ENCODE measurements around the gene PJVK. TPM values are rescaled to one million over a fixed set of nuclear protein-coding genes. Genes with fewer than 3 reads are reported as not detected.
A peak's percentile ranks its signal among the peaks of the same experiment; 100 is the strongest.

Gene PJVK, protein sequence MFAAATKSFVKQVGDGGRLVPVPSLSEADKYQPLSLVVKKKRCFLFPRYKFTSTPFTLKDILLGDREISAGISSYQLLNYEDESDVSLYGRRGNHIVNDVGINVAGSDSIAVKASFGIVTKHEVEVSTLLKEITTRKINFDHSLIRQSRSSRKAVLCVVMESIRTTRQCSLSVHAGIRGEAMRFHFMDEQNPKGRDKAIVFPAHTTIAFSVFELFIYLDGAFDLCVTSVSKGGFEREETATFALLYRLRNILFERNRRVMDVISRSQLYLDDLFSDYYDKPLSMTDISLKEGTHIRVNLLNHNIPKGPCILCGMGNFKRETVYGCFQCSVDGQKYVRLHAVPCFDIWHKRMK
- total RNA-seq (2013; cell fraction: nucleolus; rRNA removed), result 8.4 and 8.6 TPM in 2 replicates
- total RNA-seq (2014; rRNA removed) (3.4 and 4.4 TPM in 2 replicates), total RNA-seq (2014; rRNA removed; fragmentation: Illumina TruSeq; extraction: Trizol) (4.3 TPM in 2 replicates), total RNA-seq (2021) (2.9 and 3.1 TPM in 2 replicates), polyA plus RNA-seq (2011; rRNA removed) (6.2 and 9.5 TPM in 2 replicates), polyA plus RNA-seq (2014; fragmentation: Illumina TruSeq; extraction: Trizol) (6.4 and 7.4 TPM in 2 replicates), polyA plus RNA-seq (2014; fragmentation: Nextera tagmentation; extraction: Ambion mirVana) (1 to 10 TPM; 2.1 to 3.0 TPM), polyA plus RNA-seq (2014; rRNA removed) (4.0 and 6.8 TPM in 2 replicates), polyA plus RNA-seq (2016; fragmentation: Nextera tagmentation; extraction: Ambion mirVana) (1 to 10 TPM; 1.8 to 2.6 TPM), polyA minus RNA-seq (2011; rRNA and poly(A)+ RNA removed) (1.6 and 1.7 TPM in 2 replicates), Bru-seq, nascent RNA (percentile 59 among the genes with signal in this experiment), BruChase-seq, experiment 1, labeled RNA remaining after a 6-hour chase (percentile 60 among the genes with signal in this experiment), BruChase-seq, experiment 2, labeled RNA remaining after a 2-hour chase (percentile 59 among the genes with signal in this experiment)
- polyA plus RNA-seq (2011; ENCODE audit: low read depth), result 3.6 TPM
- polyA plus RNA-seq (2011; cell fraction: cytosol; rRNA removed), result 2.1 and 2.4 TPM in 2 replicates
- polyA plus RNA-seq (2011; cell fraction: nucleus; rRNA removed), result 8.5 and 9.4 TPM in 2 replicates
- polyA plus RNA-seq (2012), result 4.7 and 6.7 TPM in 2 replicates
- polyA minus RNA-seq (2011; cell fraction: cytosol; rRNA and poly(A)+ RNA removed), result 1.1 and 1.4 TPM in 2 replicates
- 3.1 and 5.6 TPM in 2 replicates for polyA minus RNA-seq (2011; cell fraction: nucleus; rRNA and poly(A)+ RNA removed)
- long read RNA-seq, experiment 1, result 0 reads
- long read RNA-seq, experiment 2, partial matches to known transcripts, result 0 of 1 reads
- long read RNA-seq, experiment 2, other reads (novel, unspliced or antisense), result 1 of 1 reads

DNA sequence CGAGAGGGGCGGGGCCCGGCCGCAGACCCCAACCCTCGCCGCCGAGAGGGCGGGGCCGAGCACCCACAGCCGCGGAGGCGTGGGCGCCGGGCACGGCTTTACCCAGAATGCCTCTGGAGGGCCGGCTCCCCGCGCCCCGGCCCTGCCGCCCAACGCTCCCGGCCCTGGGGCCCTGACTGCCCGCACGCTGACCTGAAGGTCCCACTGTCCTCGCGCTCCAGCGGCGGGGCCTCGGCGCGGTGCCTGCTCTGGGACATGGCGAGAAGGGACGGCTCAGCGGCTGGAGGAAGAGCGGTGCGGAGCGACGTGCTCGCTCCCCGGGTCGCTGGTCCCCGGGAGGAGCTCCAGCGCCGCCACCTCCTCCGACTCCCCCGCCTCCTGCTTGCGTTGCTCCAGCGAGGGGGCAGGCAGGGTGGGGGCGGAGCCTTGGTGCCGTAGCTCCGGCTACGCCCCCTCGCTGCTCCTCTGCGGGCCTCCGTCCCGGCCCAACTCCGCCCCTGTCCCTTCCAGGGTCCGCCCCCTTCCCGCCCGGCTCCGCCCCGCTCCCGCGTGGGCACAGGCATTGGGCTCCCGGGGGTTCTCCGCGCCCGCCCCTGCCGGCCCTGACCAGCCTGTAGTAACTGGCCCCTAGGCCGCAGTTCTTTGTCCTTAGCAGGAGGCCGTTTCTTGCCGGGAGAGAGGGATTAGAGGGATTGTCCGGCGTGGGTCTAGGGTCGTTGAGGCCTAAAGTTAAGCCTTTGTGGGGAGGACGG, at the start of gene PJVK, which contains the start of gene PRKRA:
PJVK (plus strand) TSS at position 605 of the 752 bp plus-strand sequence. CDS start 2,032 bp downstream, outside the sequence.
PRKRA (minus strand) TSS at position 402 of the 752 bp plus-strand sequence; CDS start at position 257, 145 bp downstream.
- RAD21 ChIA-PET (ENCODE audit: unreplicated experiment), result interaction anchor here (0.8 to 3.5 kb wide), 7 partner anchors 18 to 76 kb away, joined by 3 to 26 read pairs (median 6); no protein-coding TSS in a partner anchor
- SMC1A ChIA-PET (ENCODE audit: uncharacterized antibody, unreplicated experiment), result interaction anchor here (0.9 to 4.7 kb wide), 7 partner anchors 13 to 77 kb away, joined by 3 to 24 read pairs (median 7); no protein-coding TSS in a partner anchor
- FAIRE-seq, result peak; percentile 57
- Histone ChIP-seq H3K4me2 (ENCODE audit: control insufficient read depth, insufficient read depth) (peak within 1 kb of the TSS; percentile 97), H3K9ac (ENCODE audit: control insufficient read depth, insufficient read depth, low read length) (peak within 1 kb of the TSS; percentile 99), H3K9me3 (replicated peaks; ENCODE audit: control insufficient read depth, insufficient read depth, low read length) (no peaks in the 10 kb centered on the region), H3K79me2 (ENCODE audit: control insufficient read depth, insufficient read depth, low read length) (peaks cover 28% of the 10 kb centered on the region), H3K27me3 (replicated peaks in 1 of 2; ENCODE audit: control insufficient read depth in 2 of 2, insufficient read depth in 2 of 2, low read length in 1 of 2) (no peaks in the 10 kb centered on the region), H3K27ac (ENCODE audit: control insufficient read depth, insufficient read depth) (peak within 1 kb of the TSS; percentile 94), H3K4me1 (ENCODE audit: control insufficient read depth, insufficient read depth, low read length) (peaks cover 9% of the 10 kb centered on the region), H2AFZ (ENCODE audit: control insufficient read depth, low read depth, low read length) (peak within 1 kb of the TSS; percentile 95), H3K36me3 (ENCODE audit: control insufficient read depth in 2 of 2, insufficient read depth in 2 of 2, low read length in 1 of 2) (peaks cover 0 to 14% of the 10 kb centered on the region in 2 experiments; a peak in 2 of 4 replicates), H3K4me3 (peak within 1 kb of the TSS; percentile 94), H4K20me1 (ENCODE audit: control insufficient read depth, insufficient read depth) (no peaks in the 10 kb centered on the region)
- BruUV-seq (replicated peaks), result no TSS peak
- POLR2A ChIA-PET, result interaction anchor here (0.9 to 3.2 kb wide), 9 partner anchors 8 to 77 kb away, joined by 3 to 21 read pairs (median 4); no protein-coding TSS in a partner anchor
- under 1% methylated on average over 72 of the region's 76 CpGs for WGBS (ENCODE audit: insufficient coverage, insufficient replicate concordance, low lambda C conversion rate, missing lambda C conversion rate)
- DNase-seq (ENCODE audit: low read depth, low spot score), result peak; percentile 81
- intact Hi-C loops (cut with micrococcal nuclease; ENCODE audit: unreplicated experiment), result loop anchor here (1.0 kb wide), 2 partner anchors 27 to 37 kb away; partner anchors contain the start of gene FKBP7
- in situ Hi-C loops (cut with MboI), result no loop called here
- ATAC-seq, result peak; percentile 91
- CTCF ChIA-PET, result interaction anchor here (0.7 to 5.5 kb wide), 8 partner anchors 10 to 571 kb away, joined by 3 to 41 read pairs (median 4); no protein-coding TSS in a partner anchor
- TF ChIP-seq, protein P1, sequence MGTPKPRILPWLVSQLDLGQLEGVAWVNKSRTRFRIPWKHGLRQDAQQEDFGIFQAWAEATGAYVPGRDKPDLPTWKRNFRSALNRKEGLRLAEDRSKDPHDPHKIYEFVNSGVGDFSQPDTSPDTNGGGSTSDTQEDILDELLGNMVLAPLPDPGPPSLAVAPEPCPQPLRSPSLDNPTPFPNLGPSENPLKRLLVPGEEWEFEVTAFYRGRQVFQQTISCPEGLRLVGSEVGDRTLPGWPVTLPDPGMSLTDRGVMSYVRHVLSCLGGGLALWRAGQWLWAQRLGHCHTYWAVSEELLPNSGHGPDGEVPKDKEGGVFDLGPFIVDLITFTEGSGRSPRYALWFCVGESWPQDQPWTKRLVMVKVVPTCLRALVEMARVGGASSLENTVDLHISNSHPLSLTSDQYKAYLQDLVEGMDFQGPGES (IDR thresholded peaks at IDR 0.05), result no peak
- no peak for TF ChIP-seq SMC3 (IDR thresholded peaks at IDR 0.05; ENCODE audit: borderline replicate concordance, low read length)
- peak; percentile 37 for TF ChIP-seq SMAD1 (IDR thresholded peaks at IDR 0.05; ENCODE audit: low read depth, partially characterized antibody)
- peak; percentile 47; the same call in 1 of the 2 replicates for TF ChIP-seq CREM (IDR thresholded peaks at IDR 0.05; ENCODE audit: low read depth)
- TF ChIP-seq, protein P2, sequence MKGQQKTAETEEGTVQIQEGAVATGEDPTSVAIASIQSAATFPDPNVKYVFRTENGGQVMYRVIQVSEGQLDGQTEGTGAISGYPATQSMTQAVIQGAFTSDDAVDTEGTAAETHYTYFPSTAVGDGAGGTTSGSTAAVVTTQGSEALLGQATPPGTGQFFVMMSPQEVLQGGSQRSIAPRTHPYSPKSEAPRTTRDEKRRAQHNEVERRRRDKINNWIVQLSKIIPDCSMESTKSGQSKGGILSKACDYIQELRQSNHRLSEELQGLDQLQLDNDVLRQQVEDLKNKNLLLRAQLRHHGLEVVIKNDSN (IDR thresholded peaks at IDR 0.05; ENCODE audit: borderline replicate concordance, extremely low read length, insufficient read depth, low read depth, low read length), result no peak
- TF ChIP-seq NBN (IDR thresholded peaks at IDR 0.05), result peak; percentile 25; the same call in 1 of the 2 replicates
- TF ChIP-seq, protein P3, sequence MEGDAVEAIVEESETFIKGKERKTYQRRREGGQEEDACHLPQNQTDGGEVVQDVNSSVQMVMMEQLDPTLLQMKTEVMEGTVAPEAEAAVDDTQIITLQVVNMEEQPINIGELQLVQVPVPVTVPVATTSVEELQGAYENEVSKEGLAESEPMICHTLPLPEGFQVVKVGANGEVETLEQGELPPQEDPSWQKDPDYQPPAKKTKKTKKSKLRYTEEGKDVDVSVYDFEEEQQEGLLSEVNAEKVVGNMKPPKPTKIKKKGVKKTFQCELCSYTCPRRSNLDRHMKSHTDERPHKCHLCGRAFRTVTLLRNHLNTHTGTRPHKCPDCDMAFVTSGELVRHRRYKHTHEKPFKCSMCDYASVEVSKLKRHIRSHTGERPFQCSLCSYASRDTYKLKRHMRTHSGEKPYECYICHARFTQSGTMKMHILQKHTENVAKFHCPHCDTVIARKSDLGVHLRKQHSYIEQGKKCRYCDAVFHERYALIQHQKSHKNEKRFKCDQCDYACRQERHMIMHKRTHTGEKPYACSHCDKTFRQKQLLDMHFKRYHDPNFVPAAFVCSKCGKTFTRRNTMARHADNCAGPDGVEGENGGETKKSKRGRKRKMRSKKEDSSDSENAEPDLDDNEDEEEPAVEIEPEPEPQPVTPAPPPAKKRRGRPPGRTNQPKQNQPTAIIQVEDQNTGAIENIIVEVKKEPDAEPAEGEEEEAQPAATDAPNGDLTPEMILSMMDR (IDR thresholded peaks at IDR 0.05 in 2 of 3, conservative IDR thresholded peaks at IDR 0.05 in 1 of 3; ENCODE audit: control insufficient read depth in 2 of 3, extremely low read depth in 1 of 3, insufficient read depth in 1 of 3, low read depth in 3 of 3, low read length in 3 of 3), result no peak
- no peak for TF ChIP-seq ESRRA (IDR thresholded peaks at IDR 0.05; ENCODE audit: low read length)
- TF ChIP-seq SMARCA5 (IDR thresholded peaks at IDR 0.05), result peak; percentile 87
- peak; percentile 58 for TF ChIP-seq KLF5 (IDR thresholded peaks at IDR 0.05; ENCODE audit: partially characterized antibody)
- no peak for TF ChIP-seq KAT2A (conservative IDR thresholded peaks at IDR 0.05; ENCODE audit: control insufficient read depth, low read depth, low read length)
